ENCODE data around the gene FAXDC2.

Gene FAXDC2

GRCh38 chr5:154857530-154858296 is 7.3 kb upstream of the FAXDC2 start (continued):
- TF ChIP-seq ZNF692 (tag by site-specific recombination; IDR thresholded peaks at IDR 0.05) (peak; percentile 56; the same call in 1 of the 2 replicates), CTCF (tag by site-specific recombination; IDR thresholded peaks at IDR 0.05) (peak; percentile 83), BCL6B (tag by site-specific recombination; IDR thresholded peaks at IDR 0.05) (no peak), ZNF26 (tag by site-specific recombination; IDR thresholded peaks at IDR 0.05) (no peak), ZNF830 (tag by site-specific recombination; IDR thresholded peaks at IDR 0.05; ENCODE audit: low read depth) (no peak), ZNF184 (tag by site-specific recombination; IDR thresholded peaks at IDR 0.05) (no peak), ZNF423 (tag by site-specific recombination; IDR thresholded peaks at IDR 0.05) (no peak), ZNF768 (tag by site-specific recombination; IDR thresholded peaks at IDR 0.05) (no peak), ZNF645 (tag by site-specific recombination; IDR thresholded peaks at IDR 0.05) (no peak), ZNF658 (tag by site-specific recombination; IDR thresholded peaks at IDR 0.05) (no peak), ZNF140 (tag by site-specific recombination; IDR thresholded peaks at IDR 0.05) (no peak), ZNF558 (tag by site-specific recombination; IDR thresholded peaks at IDR 0.05) (no peak), ZSCAN23 (tag by site-specific recombination; IDR thresholded peaks at IDR 0.05) (no peak), ZBTB11 (tag by site-specific recombination; conservative IDR thresholded peaks at IDR 0.05; ENCODE audit: low read depth) (no peak), BCL11B (tag by site-specific recombination; IDR thresholded peaks at IDR 0.05; ENCODE audit: low read depth) (no peak), ZXDB (tag by site-specific recombination; IDR thresholded peaks at IDR 0.05) (peak; percentile 50; the same call in 1 of the 2 replicates), ZNF335 (tag by site-specific recombination; conservative IDR thresholded peaks at IDR 0.05) (peak; percentile 71), ZFP3 (tag by site-specific recombination; IDR thresholded peaks at IDR 0.05; ENCODE audit: low read depth) (no peak), ZFP41 (tag by site-specific recombination; IDR thresholded peaks at IDR 0.05; ENCODE audit: borderline replicate concordance) (no peak), ZBTB1 (tag by site-specific recombination; IDR thresholded peaks at IDR 0.05) (no peak), ZBTB49 (tag by site-specific recombination; IDR thresholded peaks at IDR 0.05; ENCODE audit: low read depth) (no peak), PRDM6 (tag by site-specific recombination; IDR thresholded peaks at IDR 0.05) (no peak)

Data from HEK293 (cell line).